ENCODE data around the gene GUCY1A2. TPM values are rescaled to one million over a fixed set of nuclear protein-coding genes. Genes with fewer than 3 reads are reported as not detected.

Gene GUCY1A2
- total RNA-seq, 4 donors from 2014 or later, result 0.37 to 2.0 (median 0.67) TPM

DNA sequence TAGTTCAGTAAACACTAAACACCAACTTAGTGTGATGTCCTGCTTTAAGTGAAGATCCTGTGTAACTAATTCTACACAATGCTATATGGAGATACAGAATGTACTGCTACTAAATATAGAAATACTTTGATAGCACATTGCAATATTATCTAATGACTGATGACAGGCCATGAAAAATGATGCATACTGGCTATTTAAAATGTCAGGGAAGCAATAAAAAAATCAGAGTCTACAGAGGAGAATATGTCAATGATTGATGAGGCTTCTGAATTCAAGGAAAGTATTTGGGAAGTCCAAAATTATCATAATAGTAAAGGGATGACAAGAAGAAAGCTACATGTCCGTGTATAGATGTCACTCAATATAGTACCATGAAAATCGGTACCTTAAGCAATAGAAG is 55.3 kb downstream of the GUCY1A2 start:
- Histone ChIP-seq H3K4me3 (no peak overlapping the region), H3K27me3 (no peaks in the 10 kb centered on the region), H3K4me1 (no peaks in the 10 kb centered on the region), H3K36me3 (no peaks in the 10 kb centered on the region), H3K9me3 (no peaks in the 10 kb centered on the region), H3K27ac (no peak overlapping the region)
- in situ Hi-C loops (cut with MboI; ENCODE audit: low pct_ligation_motif_present in 1 of 4, low pct_unique_long_range_greater_than_20kb in 1 of 4, low sequenced_read_pairs in 3 of 4), result no loop called here
- TF ChIP-seq, protein P1, sequence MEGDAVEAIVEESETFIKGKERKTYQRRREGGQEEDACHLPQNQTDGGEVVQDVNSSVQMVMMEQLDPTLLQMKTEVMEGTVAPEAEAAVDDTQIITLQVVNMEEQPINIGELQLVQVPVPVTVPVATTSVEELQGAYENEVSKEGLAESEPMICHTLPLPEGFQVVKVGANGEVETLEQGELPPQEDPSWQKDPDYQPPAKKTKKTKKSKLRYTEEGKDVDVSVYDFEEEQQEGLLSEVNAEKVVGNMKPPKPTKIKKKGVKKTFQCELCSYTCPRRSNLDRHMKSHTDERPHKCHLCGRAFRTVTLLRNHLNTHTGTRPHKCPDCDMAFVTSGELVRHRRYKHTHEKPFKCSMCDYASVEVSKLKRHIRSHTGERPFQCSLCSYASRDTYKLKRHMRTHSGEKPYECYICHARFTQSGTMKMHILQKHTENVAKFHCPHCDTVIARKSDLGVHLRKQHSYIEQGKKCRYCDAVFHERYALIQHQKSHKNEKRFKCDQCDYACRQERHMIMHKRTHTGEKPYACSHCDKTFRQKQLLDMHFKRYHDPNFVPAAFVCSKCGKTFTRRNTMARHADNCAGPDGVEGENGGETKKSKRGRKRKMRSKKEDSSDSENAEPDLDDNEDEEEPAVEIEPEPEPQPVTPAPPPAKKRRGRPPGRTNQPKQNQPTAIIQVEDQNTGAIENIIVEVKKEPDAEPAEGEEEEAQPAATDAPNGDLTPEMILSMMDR (IDR thresholded peaks at IDR 0.05), result no peak
- no peak for TF ChIP-seq EP300 (IDR thresholded peaks at IDR 0.05; ENCODE audit: low read depth)
- TF ChIP-seq POLR2AphosphoS5 (IDR thresholded peaks at IDR 0.05), result no peak
- no peak for TF ChIP-seq POLR2A (IDR thresholded peaks at IDR 0.05)
- intact Hi-C loops (cut with DNase I; ENCODE audit: low total_unique reads), result no loop called here
- 89 to 92% methylated on average over 2 of the region's 2 CpGs for WGBS, 2 donors (ENCODE audit: low coverage in 1 of 2)
- no peak for DNase-seq

DNA sequence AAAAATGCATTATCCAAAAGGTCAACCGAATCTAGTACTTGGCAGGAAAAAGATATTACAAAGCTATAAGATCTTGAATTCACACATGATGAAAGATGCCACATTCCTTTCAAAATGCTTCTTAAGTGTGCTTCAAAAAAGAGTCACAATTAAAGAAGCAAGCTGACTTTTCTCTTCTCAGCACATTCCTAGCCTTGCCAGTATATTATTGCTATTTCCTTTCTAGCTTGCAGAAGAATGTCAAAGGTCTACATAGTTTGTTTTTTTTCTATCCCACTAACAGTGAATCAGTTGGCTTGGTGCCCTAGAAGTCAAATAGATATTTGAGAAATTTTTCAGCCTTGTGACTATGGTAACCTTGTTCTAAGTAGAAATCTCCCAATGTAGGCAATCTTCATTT is 56.8 kb downstream of the GUCY1A2 start:
- in situ Hi-C loops (cut with MboI; ENCODE audit: low pct_ligation_motif_present in 1 of 4, low pct_unique_long_range_greater_than_20kb in 1 of 4, low sequenced_read_pairs in 3 of 4), result no loop called here
- no peaks in the 10 kb centered on the region for H3K4me1 ChIP-seq
- H3K27me3 ChIP-seq, result no peaks in the 10 kb centered on the region
- H3K36me3 ChIP-seq, result no peaks in the 10 kb centered on the region
- no peak for DNase-seq
- no peaks in the 10 kb centered on the region for H3K9me3 ChIP-seq
- H3K4me3 ChIP-seq, result no peak overlapping the region
- intact Hi-C loops (cut with DNase I; ENCODE audit: low total_unique reads), result no loop called here
- no peak for TF ChIP-seq POLR2AphosphoS5 (IDR thresholded peaks at IDR 0.05)
- TF ChIP-seq, protein P1 (IDR thresholded peaks at IDR 0.05), result no peak
- TF ChIP-seq POLR2A (IDR thresholded peaks at IDR 0.05), result no peak
- no peak for TF ChIP-seq EP300 (IDR thresholded peaks at IDR 0.05; ENCODE audit: low read depth)
- H3K27ac ChIP-seq, result no peak overlapping the region
- WGBS, 2 donors (ENCODE audit: low coverage in 1 of 2), result 8 to 46% methylated on average over 1 of the region's 1 CpG

DNA sequence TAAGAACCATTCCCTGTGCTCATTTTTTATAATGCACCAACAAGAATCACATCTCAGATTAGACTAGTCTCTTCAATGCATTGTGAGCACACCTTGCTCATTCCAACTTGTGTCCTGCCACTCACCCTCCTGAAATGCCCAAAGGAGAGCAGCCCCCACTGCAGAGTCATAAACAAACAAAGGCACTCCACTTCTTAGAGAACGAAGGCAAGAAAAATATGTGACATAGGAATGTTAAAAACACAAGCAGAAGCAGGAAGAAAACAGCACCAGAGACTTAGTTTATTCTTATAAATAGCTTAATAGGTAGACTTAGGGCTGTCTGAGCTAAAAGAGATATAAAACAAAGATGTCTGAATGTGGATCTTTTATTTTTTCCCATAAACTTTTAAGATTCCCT is 57.2 kb downstream of the GUCY1A2 start:
- Histone ChIP-seq H3K4me1 (no peaks in the 10 kb centered on the region), H3K27ac (no peak overlapping the region), H3K9me3 (no peaks in the 10 kb centered on the region), H3K4me3 (no peak overlapping the region), H3K36me3 (no peaks in the 10 kb centered on the region), H3K27me3 (no peaks in the 10 kb centered on the region)
- in situ Hi-C loops (cut with MboI; ENCODE audit: low pct_ligation_motif_present in 1 of 4, low pct_unique_long_range_greater_than_20kb in 1 of 4, low sequenced_read_pairs in 3 of 4), result no loop called here
- 11 to 17% methylated on average over 1 of the region's 1 CpG for WGBS, 2 donors (ENCODE audit: low coverage in 1 of 2)
- intact Hi-C loops (cut with DNase I; ENCODE audit: low total_unique reads), result no loop called here
- no peak for DNase-seq
- TF ChIP-seq POLR2AphosphoS5 (IDR thresholded peaks at IDR 0.05) (no peak), EP300 (IDR thresholded peaks at IDR 0.05; ENCODE audit: low read depth) (no peak), POLR2A (IDR thresholded peaks at IDR 0.05) (no peak)
- TF ChIP-seq, protein P1 (IDR thresholded peaks at IDR 0.05), result no peak

DNA sequence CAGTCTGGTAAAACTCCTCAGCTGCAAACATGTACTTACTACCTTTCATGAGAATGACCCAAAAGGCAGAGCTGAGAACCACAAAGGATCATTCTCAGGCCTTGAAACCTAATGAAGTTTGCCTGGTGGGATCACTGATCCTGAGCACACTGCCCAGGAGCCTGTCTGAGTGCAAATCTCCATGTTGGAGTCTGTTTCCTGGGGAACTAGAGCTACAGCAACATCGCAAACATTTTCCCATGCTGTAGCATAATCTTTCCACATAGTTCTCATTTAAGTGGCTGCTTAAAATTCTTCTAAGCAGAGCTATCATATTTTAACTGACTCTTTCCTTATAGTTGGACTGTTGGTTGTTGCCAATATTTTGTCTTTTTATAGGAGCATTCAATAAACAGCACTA is 58.5 kb downstream of the GUCY1A2 start:
- intact Hi-C loops (cut with DNase I; ENCODE audit: low total_unique reads) (no loop called here), in situ Hi-C loops (cut with MboI; ENCODE audit: low pct_ligation_motif_present in 1 of 4, low pct_unique_long_range_greater_than_20kb in 1 of 4, low sequenced_read_pairs in 3 of 4) (no loop called here)
- no peak overlapping the region for H3K27ac ChIP-seq
- TF ChIP-seq POLR2AphosphoS5 (IDR thresholded peaks at IDR 0.05) (no peak), EP300 (IDR thresholded peaks at IDR 0.05; ENCODE audit: low read depth) (no peak), POLR2A (IDR thresholded peaks at IDR 0.05) (no peak)
- TF ChIP-seq, protein P1 (IDR thresholded peaks at IDR 0.05), result no peak
- H3K4me3 ChIP-seq, result no peak overlapping the region
- H3K36me3 ChIP-seq, result no peaks in the 10 kb centered on the region
- WGBS, 2 donors (ENCODE audit: low coverage in 1 of 2), result 69 to 80% methylated on average over 1 of the region's 1 CpG
- H3K4me1 ChIP-seq, result no peaks in the 10 kb centered on the region
- no peak for DNase-seq
- no peaks in the 10 kb centered on the region for H3K27me3 ChIP-seq
- H3K9me3 ChIP-seq, result no peaks in the 10 kb centered on the region

All from transverse colon (tissue), 4 donors.